ENCODE measurements around the gene ITPRID2.
"Not testable (repeated sequence)": the region's sequence is repeated elsewhere in the genome, so short reads cannot be mapped to it uniquely, and the experiment has no call there.

ITPRID2 gene

GRCh38 chr2:181961167-181961566 lies 69.6 kb downstream of the ITPRID2 start:
- not testable (repeated sequence) for FAIRE-seq

- FAIRE-seq = no peak
Observed at GRCh38 chr2:181962142-181962541, 70.6 kb downstream of the ITPRID2 start.

GRCh38 chr2:181970160-181970794 lies 78.7 kb downstream of the ITPRID2 start:
- FAIRE-seq = no peak

- FAIRE-seq = no peak
Observed at GRCh38 chr2:181971032-181971431, 79.5 kb downstream of the ITPRID2 start.

DNA sequence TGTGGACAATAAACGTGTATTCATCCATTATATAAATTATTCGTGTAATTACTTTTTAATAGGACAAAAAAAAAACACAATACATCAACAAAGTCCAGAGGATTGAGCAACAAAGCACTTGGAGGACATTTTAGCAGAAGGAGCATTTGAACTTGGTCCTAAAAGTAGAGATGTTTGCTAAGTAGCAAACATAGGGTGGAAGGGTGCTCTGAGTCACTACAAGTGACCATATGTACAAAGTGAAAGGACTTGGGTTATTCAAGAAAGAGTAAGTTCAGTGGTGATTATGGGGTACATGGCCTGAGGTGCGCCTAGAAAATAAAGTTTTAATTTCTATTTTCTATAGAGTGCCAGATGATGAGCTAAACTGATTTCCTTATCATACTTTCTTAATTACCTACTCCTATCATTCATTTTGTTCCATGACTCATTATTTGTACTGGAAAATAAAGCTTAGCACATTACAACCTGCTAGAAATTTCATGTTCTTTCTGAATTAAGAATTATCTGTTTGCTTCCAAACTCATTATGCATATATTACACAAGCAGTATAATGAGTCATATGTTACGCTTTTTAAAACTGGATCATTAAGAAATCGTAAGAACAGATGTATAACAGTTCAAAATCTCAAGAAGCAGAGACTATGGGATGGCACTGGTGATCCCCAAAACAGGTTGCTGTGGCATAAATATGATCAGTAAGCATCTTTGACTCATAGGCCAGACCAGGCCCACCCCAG lies 81.1 kb downstream of the ITPRID2 start:
- FAIRE-seq = no peak

DNA sequence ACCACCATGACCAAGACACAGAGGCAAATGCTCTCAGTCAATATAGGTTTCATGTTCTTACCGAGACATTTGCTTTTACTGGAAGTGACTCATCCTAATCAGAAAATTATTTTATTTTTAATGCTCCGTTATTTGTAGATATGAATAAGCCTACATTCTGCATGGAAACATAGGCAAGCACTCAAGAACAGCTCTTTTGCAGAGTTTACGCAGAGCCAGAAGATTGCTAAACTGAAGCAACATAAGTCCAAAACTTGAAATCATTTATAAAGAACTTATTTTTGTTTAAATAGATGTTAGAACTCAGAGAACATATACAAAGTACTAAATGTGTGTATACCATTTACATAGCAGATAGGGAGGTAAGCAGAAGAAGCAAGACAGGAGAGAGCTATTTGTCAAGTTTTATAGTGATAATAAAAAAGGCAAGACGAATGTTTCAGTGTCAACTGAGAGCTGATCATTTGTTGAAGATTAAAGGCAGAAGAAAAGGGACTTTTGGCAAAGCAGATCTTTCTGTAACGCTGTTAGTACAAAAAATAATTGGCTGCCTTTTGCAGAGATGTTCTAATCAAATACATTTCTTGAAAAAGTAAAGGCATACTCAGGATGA lies 81.7 kb downstream of the ITPRID2 start:
- FAIRE-seq = no peak

- FAIRE-seq = no peak
Observed at GRCh38 chr2:181977661-181978350, 86.3 kb downstream of the ITPRID2 start.

DNA sequence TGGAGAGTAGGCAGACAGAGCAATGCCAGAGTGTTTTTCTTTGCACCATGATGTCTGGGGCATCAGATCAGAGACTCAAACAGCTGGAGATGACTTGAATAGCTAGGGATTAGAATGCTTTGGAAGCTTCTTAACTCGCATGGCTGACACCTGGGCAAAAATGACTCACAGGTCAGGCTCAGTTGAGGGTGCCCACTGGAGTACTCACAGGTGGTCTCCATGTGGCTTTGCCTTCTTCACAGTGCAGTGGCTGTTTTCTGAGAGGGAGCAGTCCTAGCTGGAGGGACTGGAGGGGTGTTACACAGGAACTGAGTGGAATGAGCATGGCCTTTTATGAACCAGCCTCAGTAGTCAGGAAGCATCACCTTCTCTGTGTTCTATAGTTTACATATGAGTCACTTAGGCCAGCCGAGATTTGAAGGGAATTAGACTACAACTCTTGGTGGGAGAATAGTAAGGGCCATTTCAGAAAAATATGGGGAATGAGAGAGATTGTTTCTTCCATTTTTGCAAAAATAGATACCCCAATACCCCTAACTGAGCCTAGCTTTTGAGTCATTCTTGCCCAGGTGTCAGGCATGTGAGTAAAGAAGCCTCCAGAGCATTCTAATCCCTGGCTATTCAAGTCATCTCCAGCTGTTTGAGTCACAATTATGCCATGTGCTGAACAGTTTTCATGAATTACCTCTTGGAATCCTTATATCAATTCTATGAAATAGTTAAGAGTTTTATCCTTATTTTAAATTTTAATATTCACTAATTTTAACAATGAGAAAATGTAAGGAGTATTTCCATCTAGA lies 87.0 kb downstream of the ITPRID2 start:
- no peak for FAIRE-seq

Data from islet of Langerhans (tissue), 1 donor.